Thyroid gland (tissue), 4 donors: ENCODE measurements around the gene METTL21A. TPM values are rescaled to one million over a fixed set of nuclear protein-coding genes. Genes with fewer than 3 reads are reported as not detected.

Experiments used
- DNase-seq, 2 donors: peaks; one replicate each; pipeline ENCODE4 v3.0.0-alpha.2; 2019
- H3K27ac ChIP-seq, 3 donors: fragments of 200-600 bp; sonication (generic); 1 replicate in 2 of 3; 2 replicates in 1 of 3; pipeline ENCODE4 v1.5.1; 2016 to 2019; ENCODE audit warnings: mild to moderate bottlenecking in 1 of 3, moderate library complexity in 1 of 3
- H3K27me3 ChIP-seq: fragments of 200-600 bp; sonication (generic); one replicate; pipeline ENCODE4 v1.5.1; 2019
- H3K36me3 ChIP-seq, 2 donors: fragments of 200-600 bp; sonication (generic); one replicate each; pipeline ENCODE4 v1.5.1; 2016 to 2019
- H3K4me1 ChIP-seq, 2 donors: fragments of 200-600 bp; sonication (generic); one replicate each; pipeline ENCODE4 v1.5.1; 2017 to 2019
- H3K4me3 ChIP-seq, 3 donors: fragments of 200-600 bp; sonication (generic); replicated peaks in 1 of 3; 1 replicate in 2 of 3; 2 replicates in 1 of 3; pipeline ENCODE4 v1.5.1; 2016; ENCODE audit warnings: mild to moderate bottlenecking in 1 of 3
- H3K9me3 ChIP-seq: fragments of 200-600 bp; sonication (generic); one replicate; pipeline ENCODE4 v1.5.1; 2017
- POLR2A ChIP-seq, 2 donors: fragments of 450-650 bp; IDR thresholded peaks; one replicate each; pipeline ENCODE4 v1.6.1; 2017; ENCODE audit warnings: antibody characterized with exemption in 2 of 2, mild to moderate bottlenecking in 2 of 2, moderate library complexity in 1 of 2
- WGBS, 2 donors: methylation state at CpG; one replicate each; pipeline ENCODE4 v1.1.5; 2017; 5-methylcytosine and 5-hydroxymethylcytosine counted together
- intact Hi-C: fragments of 100-400 bp; cut with DNase I; formaldehyde crosslinking; loops from one replicate; pipeline ENCODE4 v1.15.1; 2023
- total RNA-seq, 4 donors: library from RNA; depleted of rRNA; stranded (reverse); fragments of >200 nt; gene quantifications; one replicate each; pipeline ENCODE4 v1.2.3, GENCODE V29; 2016
- TF ChIP-seq, protein P1 (sequence below), 6 experiments: fragments of 200-600 bp in 3 of 6; fragments of 450-650 bp in 3 of 6; sonication (generic) in 3 of 6; IDR thresholded peaks; one replicate each; pipeline ENCODE4 v1.5.1; 2016 to 2019; ENCODE audit warnings: antibody characterized with exemption in 6 of 6, mild to moderate bottlenecking in 2 of 6, inconsistent platforms in 1 of 6, moderate library complexity in 1 of 6

METTL21A gene
- total RNA-seq, 4 donors from 2014 or later, result 24.6 to 48.9 (median 36.0) TPM

GRCh38 chr2:207635468-207636200, 10.4 kb upstream of the METTL21A start:
- Histone ChIP-seq H3K4me1 (peaks cover 5 to 13% of the 10 kb centered on the region in 2 donors), H3K27ac (no peak overlapping the region), H3K27me3 (no peaks in the 10 kb centered on the region), H3K4me3 (no peak overlapping the region), H3K36me3 (no peaks in the 10 kb centered on the region), H3K9me3 (no peaks in the 10 kb centered on the region)
- TF ChIP-seq, protein P1, sequence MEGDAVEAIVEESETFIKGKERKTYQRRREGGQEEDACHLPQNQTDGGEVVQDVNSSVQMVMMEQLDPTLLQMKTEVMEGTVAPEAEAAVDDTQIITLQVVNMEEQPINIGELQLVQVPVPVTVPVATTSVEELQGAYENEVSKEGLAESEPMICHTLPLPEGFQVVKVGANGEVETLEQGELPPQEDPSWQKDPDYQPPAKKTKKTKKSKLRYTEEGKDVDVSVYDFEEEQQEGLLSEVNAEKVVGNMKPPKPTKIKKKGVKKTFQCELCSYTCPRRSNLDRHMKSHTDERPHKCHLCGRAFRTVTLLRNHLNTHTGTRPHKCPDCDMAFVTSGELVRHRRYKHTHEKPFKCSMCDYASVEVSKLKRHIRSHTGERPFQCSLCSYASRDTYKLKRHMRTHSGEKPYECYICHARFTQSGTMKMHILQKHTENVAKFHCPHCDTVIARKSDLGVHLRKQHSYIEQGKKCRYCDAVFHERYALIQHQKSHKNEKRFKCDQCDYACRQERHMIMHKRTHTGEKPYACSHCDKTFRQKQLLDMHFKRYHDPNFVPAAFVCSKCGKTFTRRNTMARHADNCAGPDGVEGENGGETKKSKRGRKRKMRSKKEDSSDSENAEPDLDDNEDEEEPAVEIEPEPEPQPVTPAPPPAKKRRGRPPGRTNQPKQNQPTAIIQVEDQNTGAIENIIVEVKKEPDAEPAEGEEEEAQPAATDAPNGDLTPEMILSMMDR (IDR thresholded peaks at IDR 0.05), result no peak
- no peak for TF ChIP-seq POLR2A (IDR thresholded peaks at IDR 0.05)
- DNase-seq, result no peak
- WGBS, 2 donors, result 75 to 79% methylated on average over 11 of the region's 11 CpGs
- intact Hi-C loops, result no loop called here

DNA sequence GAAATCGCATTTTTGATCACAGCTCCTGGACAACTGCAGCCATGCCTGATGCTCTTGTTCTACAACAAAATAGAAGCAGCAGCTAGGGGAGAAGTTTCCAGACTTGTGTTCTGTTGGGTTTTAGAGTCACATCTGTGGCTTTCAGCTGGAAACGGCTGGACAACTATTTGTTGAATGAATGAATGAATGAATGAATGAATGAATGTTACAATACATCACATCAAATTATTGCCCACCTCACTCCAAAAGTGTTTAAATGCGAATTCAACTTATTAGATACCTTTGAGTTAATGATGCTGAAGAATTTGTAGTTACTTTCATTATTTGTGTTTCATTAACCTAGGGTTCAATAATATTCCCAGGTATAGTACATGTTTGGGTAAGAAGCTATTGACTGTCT, 8.5 kb upstream of the METTL21A start:
- no peaks in the 10 kb centered on the region for H3K9me3 ChIP-seq
- peaks cover 5 to 13% of the 10 kb centered on the region in 2 donors for H3K4me1 ChIP-seq
- H3K27me3 ChIP-seq, result no peaks in the 10 kb centered on the region
- no peak for DNase-seq
- H3K36me3 ChIP-seq, result no peaks in the 10 kb centered on the region
- peak overlapping the region in 2 of 3 donors; percentile 77 to 85 for H3K27ac ChIP-seq
- 91 to 94% methylated on average over 3 of the region's 3 CpGs for WGBS, 2 donors
- TF ChIP-seq POLR2A (IDR thresholded peaks at IDR 0.05), result no peak
- TF ChIP-seq, protein P1 (IDR thresholded peaks at IDR 0.05), result no peak
- H3K4me3 ChIP-seq, result no peak overlapping the region
- intact Hi-C loops, result no loop called here

DNA sequence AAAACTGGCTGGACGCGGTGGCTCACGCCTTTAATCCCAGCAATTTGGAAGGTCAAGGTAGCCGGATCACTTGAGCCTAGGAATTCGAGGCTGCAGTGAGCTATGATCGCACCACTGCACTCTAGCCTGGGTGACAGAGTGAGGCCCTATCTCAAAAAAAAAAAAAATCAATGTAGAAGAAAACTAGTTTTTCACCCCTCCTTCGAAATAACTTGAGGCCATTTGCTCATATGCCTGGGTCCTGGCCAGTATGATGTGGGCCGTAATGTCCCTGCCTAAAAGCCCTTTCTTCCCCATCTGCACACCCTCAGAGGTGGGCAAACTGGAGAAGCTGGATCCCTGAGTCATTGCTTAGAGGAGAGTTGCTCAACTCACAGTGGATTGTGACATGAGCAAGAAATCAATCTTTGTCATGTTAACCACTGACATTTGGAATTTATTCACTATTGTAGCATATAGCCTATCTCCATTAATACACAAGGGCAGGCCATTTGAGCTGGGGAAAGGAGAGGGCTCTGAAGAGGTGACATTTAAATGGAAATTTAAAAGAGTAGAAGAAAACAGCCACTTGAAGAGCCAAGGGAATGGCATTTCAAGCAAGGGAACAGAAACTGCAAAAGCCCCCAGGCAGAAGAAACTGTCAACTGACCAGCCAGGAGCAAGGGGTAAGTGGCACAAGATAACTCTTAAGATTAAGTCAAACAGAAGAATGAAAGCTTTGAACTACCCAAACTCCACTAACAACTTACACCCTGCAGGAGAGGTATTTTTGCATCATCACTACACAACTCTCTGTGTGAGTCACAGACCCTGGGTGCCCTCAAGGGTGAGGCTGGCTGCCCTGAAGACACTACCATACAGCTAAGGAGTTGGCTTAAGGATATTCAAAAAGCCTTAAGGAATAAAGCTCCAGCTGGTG, 7.6 kb upstream of the METTL21A start:
- Histone ChIP-seq H3K27ac (peak overlapping the region; percentile 77 to 85 (median 81)), H3K9me3 (no peaks in the 10 kb centered on the region), H3K4me1 (peaks cover 5 to 13% of the 10 kb centered on the region in 2 donors), H3K4me3 (no peak overlapping the region), H3K36me3 (no peaks in the 10 kb centered on the region), H3K27me3 (no peaks in the 10 kb centered on the region)
- intact Hi-C loops, result no loop called here
- 31 to 47% methylated on average over 8 of the region's 8 CpGs for WGBS, 2 donors
- no peak for TF ChIP-seq POLR2A (IDR thresholded peaks at IDR 0.05)
- TF ChIP-seq, protein P1 (IDR thresholded peaks at IDR 0.05), result no peak
- peak; percentile 61 to 72 for DNase-seq

- H3K9me3 ChIP-seq, result no peaks in the 10 kb centered on the region
- no peaks in the 10 kb centered on the region for H3K27me3 ChIP-seq
- H3K27ac ChIP-seq, result peak overlapping the region in 1 of 3 donors; percentile 33
- WGBS, 2 donors, result 84 to 85% methylated on average over 4 of the region's 4 CpGs
- no peak for TF ChIP-seq POLR2A (IDR thresholded peaks at IDR 0.05)
- TF ChIP-seq, protein P1 (IDR thresholded peaks at IDR 0.05), result no peak
- intact Hi-C loops, result no loop called here
- H3K4me1 ChIP-seq, result peaks cover 10 to 21% of the 10 kb centered on the region in 2 donors
- H3K36me3 ChIP-seq, result no peaks in the 10 kb centered on the region
- H3K4me3 ChIP-seq, result no peak overlapping the region
- DNase-seq, result no peak
These were observed 5.3 kb upstream of the METTL21A start for GRCh38 chr2:207630491-207630890.
